Measurements from ENCODE around the gene LSM2. TPM values are rescaled to one million over a fixed set of nuclear protein-coding genes. Genes with fewer than 3 reads are reported as not detected.
A peak's percentile ranks its signal among the peaks of the same experiment; 100 is the strongest.

Gene LSM2
- total and polyA plus RNA-seq, 9 of the 15 experiments (the other 6 are each of a cell fraction or from before 2014, with no cell fraction given) = 154 to 407 (median 223) TPM

- TF ChIP-seq RUNX1 (IDR thresholded peaks at IDR 0.05; ENCODE audit: low read depth) (no peak), MCM3 (IDR thresholded peaks at IDR 0.05) (no peak), SMARCC2 (IDR thresholded peaks at IDR 0.05; ENCODE audit: low read depth) (no peak), TGIF2 (CRISPR knock-in tag; IDR thresholded peaks at IDR 0.05) (no peak), ZBTB8A (IDR thresholded peaks at IDR 0.05; ENCODE audit: partially characterized antibody) (no peak), SRSF3 (IDR thresholded peaks at IDR 0.05; ENCODE audit: insufficient read depth, low read length) (no peak), ADNP (tag; IDR thresholded peaks at IDR 0.05) (no peak), CBFB (CRISPR knock-in tag; IDR thresholded peaks at IDR 0.05) (no peak), ETS1 (conservative IDR thresholded peaks at IDR 0.05; ENCODE audit: control insufficient read depth, low read depth, low read length) (no peak), THRA (IDR thresholded peaks at IDR 0.05) (no peak), RB1 (IDR thresholded peaks at IDR 0.05; ENCODE audit: low read depth) (no peak), MTF1 (CRISPR knock-in tag; IDR thresholded peaks at IDR 0.05; ENCODE audit: borderline replicate concordance) (no peak), NFYB (IDR thresholded peaks at IDR 0.05; ENCODE audit: extremely low read depth, insufficient read length) (no peak), CREBBP (IDR thresholded peaks at IDR 0.05; ENCODE audit: low read depth, low read length) (no peak), CBX1 (IDR thresholded peaks at IDR 0.05; ENCODE audit: low read depth) (no peak), HLTF (IDR thresholded peaks at IDR 0.05) (0 out of 2 replicates have a peak, but pooled peaks have one; percentile 50)
- TF ChIP-seq, protein P1, sequence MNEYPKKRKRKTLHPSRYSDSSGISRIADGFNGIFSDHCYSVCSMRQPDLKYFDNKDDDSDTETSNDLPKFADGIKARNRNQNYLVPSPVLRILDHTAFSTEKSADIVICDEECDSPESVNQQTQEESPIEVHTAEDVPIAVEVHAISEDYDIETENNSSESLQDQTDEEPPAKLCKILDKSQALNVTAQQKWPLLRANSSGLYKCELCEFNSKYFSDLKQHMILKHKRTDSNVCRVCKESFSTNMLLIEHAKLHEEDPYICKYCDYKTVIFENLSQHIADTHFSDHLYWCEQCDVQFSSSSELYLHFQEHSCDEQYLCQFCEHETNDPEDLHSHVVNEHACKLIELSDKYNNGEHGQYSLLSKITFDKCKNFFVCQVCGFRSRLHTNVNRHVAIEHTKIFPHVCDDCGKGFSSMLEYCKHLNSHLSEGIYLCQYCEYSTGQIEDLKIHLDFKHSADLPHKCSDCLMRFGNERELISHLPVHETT (CRISPR knock-in tag; conservative IDR thresholded peaks at IDR 0.05 in 1 of 2, IDR thresholded peaks at IDR 0.05 in 1 of 2) = 0 out of 4 replicates have a peak, but pooled peaks of 1 of the 2 experiments have one; percentile 30
- TF ChIP-seq, protein P2, sequence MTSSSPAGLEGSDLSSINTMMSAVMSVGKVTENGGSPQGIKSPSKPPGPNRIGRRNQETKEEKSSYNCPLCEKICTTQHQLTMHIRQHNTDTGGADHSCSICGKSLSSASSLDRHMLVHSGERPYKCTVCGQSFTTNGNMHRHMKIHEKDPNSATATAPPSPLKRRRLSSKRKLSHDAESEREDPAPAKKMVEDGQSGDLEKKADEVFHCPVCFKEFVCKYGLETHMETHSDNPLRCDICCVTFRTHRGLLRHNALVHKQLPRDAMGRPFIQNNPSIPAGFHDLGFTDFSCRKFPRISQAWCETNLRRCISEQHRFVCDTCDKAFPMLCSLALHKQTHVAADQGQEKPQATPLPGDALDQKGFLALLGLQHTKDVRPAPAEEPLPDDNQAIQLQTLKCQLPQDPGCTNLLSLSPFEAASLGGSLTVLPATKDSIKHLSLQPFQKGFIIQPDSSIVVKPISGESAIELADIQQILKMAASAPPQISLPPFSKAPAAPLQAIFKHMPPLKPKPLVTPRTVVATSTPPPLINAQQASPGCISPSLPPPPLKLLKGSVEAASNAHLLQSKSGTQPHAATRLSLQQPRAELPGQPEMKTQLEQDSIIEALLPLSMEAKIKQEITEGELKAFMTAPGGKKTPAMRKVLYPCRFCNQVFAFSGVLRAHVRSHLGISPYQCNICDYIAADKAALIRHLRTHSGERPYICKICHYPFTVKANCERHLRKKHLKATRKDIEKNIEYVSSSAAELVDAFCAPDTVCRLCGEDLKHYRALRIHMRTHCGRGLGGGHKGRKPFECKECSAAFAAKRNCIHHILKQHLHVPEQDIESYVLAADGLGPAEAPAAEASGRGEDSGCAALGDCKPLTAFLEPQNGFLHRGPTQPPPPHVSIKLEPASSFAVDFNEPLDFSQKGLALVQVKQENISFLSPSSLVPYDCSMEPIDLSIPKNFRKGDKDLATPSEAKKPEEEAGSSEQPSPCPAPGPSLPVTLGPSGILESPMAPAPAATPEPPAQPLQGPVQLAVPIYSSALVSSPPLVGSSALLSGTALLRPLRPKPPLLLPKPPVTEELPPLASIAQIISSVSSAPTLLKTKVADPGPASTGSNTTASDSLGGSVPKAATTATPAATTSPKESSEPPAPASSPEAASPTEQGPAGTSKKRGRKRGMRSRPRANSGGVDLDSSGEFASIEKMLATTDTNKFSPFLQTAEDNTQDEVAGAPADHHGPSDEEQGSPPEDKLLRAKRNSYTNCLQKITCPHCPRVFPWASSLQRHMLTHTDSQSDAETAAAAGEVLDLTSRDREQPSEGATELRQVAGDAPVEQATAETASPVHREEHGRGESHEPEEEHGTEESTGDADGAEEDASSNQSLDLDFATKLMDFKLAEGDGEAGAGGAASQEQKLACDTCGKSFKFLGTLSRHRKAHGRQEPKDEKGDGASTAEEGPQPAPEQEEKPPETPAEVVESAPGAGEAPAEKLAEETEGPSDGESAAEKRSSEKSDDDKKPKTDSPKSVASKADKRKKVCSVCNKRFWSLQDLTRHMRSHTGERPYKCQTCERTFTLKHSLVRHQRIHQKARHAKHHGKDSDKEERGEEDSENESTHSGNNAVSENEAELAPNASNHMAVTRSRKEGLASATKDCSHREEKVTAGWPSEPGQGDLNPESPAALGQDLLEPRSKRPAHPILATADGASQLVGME (CRISPR knock-in tag; IDR thresholded peaks at IDR 0.05) = no peak
These were observed 15.3 kb downstream of the LSM2 start (continued) for GRCh38 chr6:31791324-31792089.
